ENCODE measurements around the gene FLNC. TPM values are rescaled to one million over a fixed set of nuclear protein-coding genes. Genes with fewer than 3 reads are reported as not detected.

Gene FLNC
- total and polyA plus RNA-seq, 2 of the 4 experiments (the other 2 are of a cell fraction), result 116 to 154 TPM

DNA sequence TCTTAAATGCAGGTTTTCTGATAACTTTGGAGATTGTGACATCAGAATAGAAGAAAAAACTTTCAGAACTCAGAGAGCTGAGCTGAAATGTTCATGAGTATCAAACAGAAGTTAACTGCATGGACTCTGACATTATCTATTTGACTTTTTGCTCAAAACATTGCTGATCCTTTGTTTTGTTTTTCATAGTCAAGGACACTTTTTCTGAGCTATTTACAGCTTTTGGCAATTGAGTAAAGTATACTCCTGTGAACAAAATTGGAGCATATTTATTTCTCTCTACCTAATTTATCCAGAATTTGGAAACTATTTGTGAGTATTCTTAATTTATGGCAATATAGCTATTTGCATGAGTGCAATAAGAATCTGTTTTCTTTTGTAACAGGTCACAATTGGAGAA is 69.2 kb downstream of the FLNC start:
- Histone ChIP-seq H3K4me1 (ENCODE audit: control insufficient read depth, insufficient read depth, low read length) (peaks cover 3% of the 10 kb centered on the region; the same call in 1 of the 2 replicates), H2AK5ac (ENCODE audit: low read depth, low read length) (no peak overlapping the region), H4K8ac (ENCODE audit: low read depth in 2 of 2, low read length in 2 of 2) (no peak overlapping the region), H4K91ac (ENCODE audit: insufficient read depth, low read depth, low read length) (no peak overlapping the region), H2BK20ac (ENCODE audit: low read depth, low read length) (no peak overlapping the region), H3K36me3 (ENCODE audit: control insufficient read depth, insufficient read depth, low read length) (no peaks in the 10 kb centered on the region), H3K27me3 (ENCODE audit: control insufficient read depth, insufficient read depth, low read length) (peaks cover 11% of the 10 kb centered on the region), H4K20me1 (ENCODE audit: insufficient read depth, low read length) (no peaks in the 10 kb centered on the region), H4K5ac (ENCODE audit: low read depth, low read length) (no peak overlapping the region), H3K9me1 (ENCODE audit: insufficient read depth, low read length) (no peaks in the 10 kb centered on the region), H2BK120ac (ENCODE audit: low read depth, low read length) (no peak overlapping the region), H2BK5ac (ENCODE audit: low read depth, low read length, poor library complexity, severe bottlenecking) (no peak overlapping the region), H2AK9ac (replicated peaks; ENCODE audit: low read depth, low read length, poor library complexity) (no peak overlapping the region), H3K79me1 (ENCODE audit: low read depth in 1 of 2, low read length in 2 of 2) (no peaks in the 10 kb centered on the region), H3K14ac (replicated peaks; ENCODE audit: low read depth, low read length) (no peak overlapping the region), H3K23ac (ENCODE audit: low read depth, low read length) (no peak overlapping the region), H3K27ac (ENCODE audit: insufficient read depth, low read length) (no peak overlapping the region), H3K4me2 (ENCODE audit: low read depth, low read length) (no peak overlapping the region), H3K9me3 (ENCODE audit: control insufficient read depth, insufficient read depth, low read length) (peaks cover 2% of the 10 kb centered on the region; the same call in 1 of the 2 replicates), H3K4me3 (ENCODE audit: insufficient read depth, low read depth, low read length) (no peak overlapping the region), H3K18ac (ENCODE audit: low read depth, low read length) (no peak overlapping the region), H2BK15ac (ENCODE audit: low read depth, low read length) (no peak overlapping the region), H2AFZ (replicated peaks; ENCODE audit: low read length, poor library complexity) (no peak overlapping the region), H3K4ac (ENCODE audit: low read depth, low read length) (no peak overlapping the region), H3K56ac (ENCODE audit: extremely low read depth, insufficient read depth, low read length) (no peak overlapping the region), H3K9ac (ENCODE audit: low read depth, low read length) (no peak overlapping the region)
- in situ Hi-C loops (cut with MboI; ENCODE audit: low sequenced_read_pairs), result loop anchor here (25.0 kb wide), 1 partner anchor 437 kb away; the partner anchor contains the start of gene HILPDA
- BruUV-seq (replicated peaks), result no TSS peak
- no peak for ATAC-seq (ENCODE audit: low read depth)
- TF ChIP-seq CHD1 (IDR thresholded peaks at IDR 0.05; ENCODE audit: low read depth, low read length), result no peak
- TF ChIP-seq MAZ (IDR thresholded peaks at IDR 0.05; ENCODE audit: borderline replicate concordance, low read depth, low read length), result no peak
- TF ChIP-seq, protein P1, sequence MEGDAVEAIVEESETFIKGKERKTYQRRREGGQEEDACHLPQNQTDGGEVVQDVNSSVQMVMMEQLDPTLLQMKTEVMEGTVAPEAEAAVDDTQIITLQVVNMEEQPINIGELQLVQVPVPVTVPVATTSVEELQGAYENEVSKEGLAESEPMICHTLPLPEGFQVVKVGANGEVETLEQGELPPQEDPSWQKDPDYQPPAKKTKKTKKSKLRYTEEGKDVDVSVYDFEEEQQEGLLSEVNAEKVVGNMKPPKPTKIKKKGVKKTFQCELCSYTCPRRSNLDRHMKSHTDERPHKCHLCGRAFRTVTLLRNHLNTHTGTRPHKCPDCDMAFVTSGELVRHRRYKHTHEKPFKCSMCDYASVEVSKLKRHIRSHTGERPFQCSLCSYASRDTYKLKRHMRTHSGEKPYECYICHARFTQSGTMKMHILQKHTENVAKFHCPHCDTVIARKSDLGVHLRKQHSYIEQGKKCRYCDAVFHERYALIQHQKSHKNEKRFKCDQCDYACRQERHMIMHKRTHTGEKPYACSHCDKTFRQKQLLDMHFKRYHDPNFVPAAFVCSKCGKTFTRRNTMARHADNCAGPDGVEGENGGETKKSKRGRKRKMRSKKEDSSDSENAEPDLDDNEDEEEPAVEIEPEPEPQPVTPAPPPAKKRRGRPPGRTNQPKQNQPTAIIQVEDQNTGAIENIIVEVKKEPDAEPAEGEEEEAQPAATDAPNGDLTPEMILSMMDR (conservative IDR thresholded peaks at IDR 0.05; ENCODE audit: low read depth, low read length), result no peak
- TF ChIP-seq RFX5 (IDR thresholded peaks at IDR 0.05; ENCODE audit: low read depth, low read length), result no peak
- no peak for TF ChIP-seq RCOR1 (IDR thresholded peaks at IDR 0.05; ENCODE audit: insufficient replicate concordance, low read length)
- TF ChIP-seq, protein P2, sequence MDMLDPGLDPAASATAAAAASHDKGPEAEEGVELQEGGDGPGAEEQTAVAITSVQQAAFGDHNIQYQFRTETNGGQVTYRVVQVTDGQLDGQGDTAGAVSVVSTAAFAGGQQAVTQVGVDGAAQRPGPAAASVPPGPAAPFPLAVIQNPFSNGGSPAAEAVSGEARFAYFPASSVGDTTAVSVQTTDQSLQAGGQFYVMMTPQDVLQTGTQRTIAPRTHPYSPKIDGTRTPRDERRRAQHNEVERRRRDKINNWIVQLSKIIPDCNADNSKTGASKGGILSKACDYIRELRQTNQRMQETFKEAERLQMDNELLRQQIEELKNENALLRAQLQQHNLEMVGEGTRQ (IDR thresholded peaks at IDR 0.05; ENCODE audit: low read depth, low read length), result no peak
- TF ChIP-seq POLR2A (IDR thresholded peaks at IDR 0.05; ENCODE audit: low read depth, low read length), result no peak
- TF ChIP-seq BHLHE40 (IDR thresholded peaks at IDR 0.05; ENCODE audit: low read depth, low read length), result no peak
- TF ChIP-seq MXI1 (IDR thresholded peaks at IDR 0.05; ENCODE audit: borderline replicate concordance, low read depth, low read length), result no peak
- TF ChIP-seq MAFK (IDR thresholded peaks at IDR 0.05; ENCODE audit: low read depth, low read length), result no peak
- TF ChIP-seq CEBPB (IDR thresholded peaks at IDR 0.05; ENCODE audit: low read depth, low read length), result no peak
- TF ChIP-seq RAD21 (IDR thresholded peaks at IDR 0.05; ENCODE audit: low read length), result no peak
- no peak for TF ChIP-seq SMC3 (IDR thresholded peaks at IDR 0.05; ENCODE audit: low read depth, low read length)
- TF ChIP-seq, protein P3, sequence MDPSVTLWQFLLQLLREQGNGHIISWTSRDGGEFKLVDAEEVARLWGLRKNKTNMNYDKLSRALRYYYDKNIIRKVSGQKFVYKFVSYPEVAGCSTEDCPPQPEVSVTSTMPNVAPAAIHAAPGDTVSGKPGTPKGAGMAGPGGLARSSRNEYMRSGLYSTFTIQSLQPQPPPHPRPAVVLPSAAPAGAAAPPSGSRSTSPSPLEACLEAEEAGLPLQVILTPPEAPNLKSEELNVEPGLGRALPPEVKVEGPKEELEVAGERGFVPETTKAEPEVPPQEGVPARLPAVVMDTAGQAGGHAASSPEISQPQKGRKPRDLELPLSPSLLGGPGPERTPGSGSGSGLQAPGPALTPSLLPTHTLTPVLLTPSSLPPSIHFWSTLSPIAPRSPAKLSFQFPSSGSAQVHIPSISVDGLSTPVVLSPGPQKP (IDR thresholded peaks at IDR 0.05; ENCODE audit: borderline replicate concordance, low read depth, low read length), result no peak
- TF ChIP-seq NFE2L2 (IDR thresholded peaks at IDR 0.05; ENCODE audit: low read depth, low read length), result no peak
- POLR2A ChIA-PET (ENCODE audit: unreplicated experiment), result no interaction called here
- no peak for DNase-seq
- dilution Hi-C loops (cut with HindIII; ENCODE audit: low sequenced_read_pairs, unreplicated experiment), result no loop called here
- intact Hi-C loops (cut with micrococcal nuclease), result no loop called here
- CTCF ChIA-PET, result interaction anchor here (1.2 kb wide), 1 partner anchor 192 kb away, joined by 4 read pairs; no protein-coding TSS in a partner anchor

Data from IMR-90 (cell line).